GM12891 (cell line): Measurements from ENCODE around the gene SLC6A13.

Source experiments
- POLR2A ChIP-seq: IDR thresholded peaks from 2 replicates; pipeline ENCODE4 v1.6.1; 2011; ENCODE audit warnings: low read depth, low read length, control low read depth
- SPI1 ChIP-seq: IDR thresholded peaks from 2 replicates; pipeline ENCODE4 v1.6.1; 2011; ENCODE audit warnings: low read depth, low read length, control low read depth

- TF ChIP-seq POLR2A (no peak), SPI1 (no peak)
Observed at GRCh38 chr12:254039-254438, 8.6 kb downstream of the SLC6A13 start.
